Effector CD4-positive, alpha-beta T cell (primary cell): Measurements from ENCODE around the gene FBXL13.
"Not testable (repeated sequence)": the region's sequence is repeated elsewhere in the genome, so short reads cannot be mapped to it uniquely, and the experiment has no call there.

ENCODE experiments used
- DNase-seq: peaks from one replicate; pipeline ENCODE4 v3.0.0-alpha.2; 2020
- total RNA-seq: gene quantifications from one replicate; lab custom pipeline; 2026; lab: John Stamatoyannopoulos, UW

Gene FBXL13
- total RNA-seq = 0.75 reads per million

DNA sequence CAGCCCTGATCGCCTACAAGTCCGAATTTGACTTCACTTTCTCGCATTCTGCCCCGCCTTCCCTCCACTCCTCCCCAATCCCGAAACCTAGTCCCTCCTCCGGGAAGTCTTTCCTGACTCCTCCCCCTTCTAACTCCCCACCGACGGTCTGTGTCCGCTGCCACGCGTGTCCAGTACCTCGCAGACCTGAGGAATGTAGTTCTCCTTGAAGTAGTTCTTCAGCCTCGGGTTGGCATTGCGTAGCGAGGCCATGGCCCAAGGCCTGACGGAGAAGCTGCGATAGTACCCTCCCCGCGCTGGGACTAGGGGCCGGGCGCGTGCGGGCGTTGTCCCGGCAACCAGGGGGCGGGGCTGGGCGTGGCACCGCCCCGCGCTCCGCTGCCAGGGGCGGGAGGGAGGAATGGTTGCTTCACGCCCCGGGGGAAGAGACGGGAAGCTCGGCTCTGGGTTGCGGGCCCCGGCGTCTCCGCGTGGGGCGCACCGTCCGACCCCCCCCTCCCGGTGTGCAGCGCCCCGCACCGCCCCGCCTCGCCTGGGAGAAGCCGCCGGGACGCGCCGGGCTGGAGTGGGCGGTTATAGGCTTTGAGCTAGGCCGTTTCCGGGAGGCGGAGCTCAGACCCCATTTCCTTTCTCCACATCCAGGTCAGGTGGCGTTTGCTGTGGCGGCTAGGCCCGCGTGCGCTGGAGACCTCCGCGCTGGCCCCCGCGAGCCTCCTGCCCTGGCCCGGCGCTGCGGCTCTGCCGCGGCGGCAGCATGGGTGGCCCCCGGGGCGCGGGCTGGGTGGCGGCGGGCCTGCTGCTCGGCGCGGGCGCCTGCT, at the start of gene FBXL13, which contains the start of gene ARMC10:
FBXL13 (minus strand) TSS at position 278 of the 818 bp plus-strand sequence.
ARMC10 (plus strand) TSS at position 622 of the 818 bp plus-strand sequence; CDS start at position 755, 133 bp downstream.
- peak; percentile 84 for DNase-seq

DNA sequence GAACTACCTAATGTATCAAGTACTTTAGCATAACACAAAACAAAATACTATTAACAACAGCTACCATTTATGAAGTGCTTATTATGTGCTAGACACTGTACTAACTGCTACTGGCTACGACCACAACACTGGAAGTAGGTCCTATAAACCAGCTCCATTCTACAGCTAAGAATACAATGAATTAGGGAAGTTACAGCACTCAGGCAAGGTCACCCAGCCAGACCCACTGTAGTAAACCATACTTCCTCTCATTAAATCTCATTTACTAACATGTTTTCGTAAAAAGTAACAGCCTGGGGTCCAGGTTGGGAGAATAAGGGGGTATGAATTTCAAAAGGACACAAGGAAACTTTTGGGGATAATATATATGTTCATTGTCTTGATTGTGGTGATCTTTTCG, 48.9 kb upstream of the FBXL13 start:
- no peak for DNase-seq

DNA sequence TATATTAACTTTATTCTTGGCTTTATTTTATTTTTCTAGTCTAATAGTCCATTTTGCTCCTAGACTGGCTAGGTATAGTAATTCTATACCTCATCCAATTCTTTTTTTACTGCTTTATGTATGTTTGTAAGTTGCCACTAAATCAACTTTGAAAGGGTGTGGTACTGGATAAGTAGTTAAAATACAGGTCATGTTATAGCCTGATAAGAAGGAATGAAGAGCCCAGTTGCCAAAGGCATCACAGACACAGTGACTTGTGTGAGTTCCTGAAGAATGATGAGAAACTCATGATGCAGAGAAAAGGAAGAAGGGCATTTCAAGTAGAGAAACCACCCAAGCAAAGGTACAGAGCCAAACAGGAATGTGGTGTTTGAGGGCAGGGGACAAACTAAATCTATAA, 47.0 kb upstream of the FBXL13 start:
- no peak for DNase-seq

DNA sequence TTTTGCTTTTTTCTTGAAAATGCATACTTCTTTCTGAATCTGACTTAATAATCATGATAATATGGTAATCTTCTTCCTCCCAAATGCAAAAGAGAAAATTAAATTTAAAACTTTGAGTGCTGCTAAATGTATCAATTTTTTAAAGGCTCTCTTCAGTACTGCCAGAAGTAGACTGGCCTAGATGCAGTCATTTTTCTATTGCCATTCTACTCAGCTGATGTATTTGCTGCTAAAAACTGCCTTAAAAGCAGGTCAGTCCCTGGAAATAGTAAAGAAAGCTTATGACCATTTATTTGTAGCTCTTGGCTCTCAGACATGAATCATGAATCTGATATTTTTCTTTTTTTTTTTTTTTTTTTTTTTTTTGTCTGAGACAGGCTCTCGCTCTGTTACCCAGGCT, 45.8 kb upstream of the FBXL13 start:
- DNase-seq = no peak

DNA sequence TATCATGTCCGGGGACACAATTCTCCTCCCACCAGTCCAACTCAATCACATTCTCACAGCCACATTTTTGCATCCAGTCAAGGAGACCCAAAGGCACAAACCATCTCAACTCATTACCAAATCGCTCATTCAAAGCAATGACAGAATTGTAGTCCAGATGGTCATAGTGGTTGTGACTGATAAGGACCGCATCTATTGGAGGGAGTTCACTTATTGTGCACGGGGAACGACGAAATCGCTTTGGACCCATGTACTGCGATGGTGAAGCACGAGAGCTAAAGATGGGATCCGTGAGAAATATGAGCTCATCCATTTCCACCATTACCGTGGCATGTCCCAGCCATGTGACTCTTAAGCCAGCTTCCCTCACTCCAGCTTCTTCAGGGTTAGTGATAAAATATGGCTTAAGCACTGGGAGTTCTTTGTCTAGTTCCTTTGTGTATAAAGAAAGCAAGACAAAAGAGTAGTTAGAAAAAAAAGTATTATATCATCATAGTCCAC, 45.2 kb upstream of the FBXL13 start:
- no peak for DNase-seq

DNA sequence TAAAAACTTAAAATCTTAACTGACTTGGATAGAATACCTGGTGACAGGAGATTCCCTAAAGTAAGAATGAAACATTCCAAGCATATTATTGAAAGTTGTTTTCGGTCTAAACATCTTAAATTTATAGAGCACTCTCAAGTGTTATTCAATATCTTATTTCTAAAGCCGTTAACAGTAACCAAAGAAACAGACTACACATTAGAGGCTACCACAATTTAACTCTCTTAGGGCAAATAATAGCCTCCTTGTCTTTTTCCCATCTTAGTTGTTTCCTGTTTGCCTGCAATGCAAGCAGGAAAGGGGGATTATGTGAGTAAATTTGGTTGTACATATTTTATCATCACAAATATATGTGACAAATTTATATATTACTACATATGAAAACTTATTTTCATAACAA, 42.9 kb upstream of the FBXL13 start:
- DNase-seq = no peak

DNA sequence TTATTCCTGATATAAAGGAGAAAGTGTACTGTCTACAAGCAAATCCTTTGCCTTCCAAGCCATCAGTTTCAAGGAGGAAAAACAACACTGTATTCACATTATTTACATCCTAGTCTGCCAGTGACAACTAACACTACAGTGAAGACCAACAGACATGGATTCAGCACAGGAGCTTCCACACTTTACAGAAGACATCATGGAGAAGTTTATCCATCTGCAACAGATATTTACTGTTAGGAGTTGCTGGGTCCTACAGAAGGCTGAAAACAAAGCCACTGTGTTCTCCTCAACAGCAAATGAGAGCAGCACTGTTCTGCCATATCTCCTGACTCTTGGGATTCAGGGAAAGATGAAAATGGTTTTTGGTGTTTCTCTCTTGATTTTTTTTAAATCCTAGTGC, 42.4 kb upstream of the FBXL13 start:
- no peak for DNase-seq

DNA sequence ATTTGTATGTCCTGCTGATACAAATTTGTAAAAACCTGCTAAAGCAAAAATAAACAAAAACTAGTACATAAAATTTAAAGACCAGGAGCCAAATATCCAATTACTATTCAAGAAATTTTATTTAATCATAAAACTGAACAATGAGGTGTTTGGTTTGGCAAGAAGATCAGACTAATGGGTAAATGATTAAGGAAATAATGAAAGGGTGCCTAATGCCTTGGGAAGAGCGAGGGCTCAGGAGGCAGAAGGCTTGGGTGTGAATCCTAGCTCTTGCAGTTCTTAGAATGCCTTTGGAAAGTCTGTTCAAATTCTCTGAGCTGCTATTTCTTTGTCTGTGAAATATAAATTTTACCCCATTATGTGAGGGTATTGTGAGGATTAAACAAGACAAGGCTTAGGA, 41.9 kb upstream of the FBXL13 start:
- no peak for DNase-seq

DNA sequence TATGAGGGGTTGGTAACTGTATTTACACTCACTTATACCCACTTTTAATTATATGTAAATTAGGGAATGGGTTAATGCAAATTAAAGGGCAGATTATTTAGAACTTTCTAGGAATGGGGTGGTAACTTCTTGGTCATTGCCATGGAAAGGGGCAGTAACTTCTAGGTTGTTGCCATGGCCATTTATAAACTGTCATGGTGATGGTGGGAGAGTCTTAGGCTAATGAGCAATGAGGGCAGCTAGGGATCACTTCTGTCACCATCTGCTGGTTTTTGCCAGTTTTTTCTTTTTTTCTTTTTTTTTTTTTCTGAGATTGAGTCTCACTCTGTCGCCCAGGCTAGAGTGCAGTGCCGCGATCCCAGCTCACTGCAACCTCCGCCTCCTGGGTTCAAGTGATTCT, 41.2 kb upstream of the FBXL13 start:
- DNase-seq = no peak

DNA sequence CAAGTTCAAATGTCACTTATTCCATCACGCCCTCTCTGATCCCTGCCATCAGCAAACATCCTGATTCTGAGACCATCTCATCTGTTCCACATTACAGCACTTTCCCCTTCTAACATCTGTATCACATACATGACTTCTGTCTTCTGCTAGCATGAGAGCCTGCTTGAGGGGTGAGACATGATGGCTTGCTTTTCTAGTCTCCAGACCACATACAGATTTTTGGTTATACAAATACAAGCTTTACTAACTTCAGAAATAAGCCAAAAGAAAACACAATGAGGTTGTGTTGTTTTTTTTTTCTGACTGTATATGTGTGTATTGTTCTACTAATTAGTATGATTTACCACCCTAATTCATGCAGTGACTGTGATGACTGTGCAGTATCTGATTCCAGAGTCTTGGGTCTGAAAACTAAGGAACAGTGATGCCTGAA, 40.0 kb upstream of the FBXL13 start:
- DNase-seq = no peak

DNA sequence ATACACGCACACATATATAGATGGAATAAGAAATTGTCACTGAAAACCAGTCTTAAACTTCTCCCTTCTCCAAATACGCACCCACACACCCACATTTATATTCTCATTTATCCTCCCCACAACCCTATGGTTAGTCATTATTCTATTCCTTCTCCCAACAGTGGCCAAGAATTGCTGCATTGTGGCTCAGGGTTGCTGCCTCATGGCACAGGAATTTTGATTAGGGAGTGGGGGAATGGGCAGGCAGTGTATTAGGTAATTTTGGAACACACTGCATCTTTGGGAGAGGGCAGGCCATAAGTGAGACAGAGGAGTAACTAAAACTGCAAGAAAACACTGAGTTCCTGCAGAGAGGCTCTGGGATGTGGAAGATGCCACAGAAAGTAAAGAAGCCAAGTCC, 38.6 kb upstream of the FBXL13 start:
- no peak for DNase-seq

DNA sequence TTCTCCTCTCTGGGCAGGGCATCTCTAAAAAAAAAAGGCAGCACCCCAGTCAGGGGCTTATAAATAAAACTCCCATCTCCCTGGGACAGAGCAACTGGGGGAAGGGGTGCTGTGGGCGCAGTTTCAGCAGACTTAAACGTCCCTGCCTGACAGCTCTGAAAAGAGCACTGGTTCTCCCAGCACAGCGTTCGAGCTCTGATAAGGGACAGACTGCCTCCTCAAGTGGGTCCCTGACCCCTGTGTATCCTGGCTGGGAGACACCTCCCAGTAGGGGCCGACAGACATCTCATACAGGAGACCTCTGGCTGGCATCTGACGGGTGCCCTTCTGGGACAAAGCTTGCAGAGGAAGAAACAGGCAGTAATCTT, 32.1 kb upstream of the FBXL13 start:
- DNase-seq = not testable (repeated sequence)

DNA sequence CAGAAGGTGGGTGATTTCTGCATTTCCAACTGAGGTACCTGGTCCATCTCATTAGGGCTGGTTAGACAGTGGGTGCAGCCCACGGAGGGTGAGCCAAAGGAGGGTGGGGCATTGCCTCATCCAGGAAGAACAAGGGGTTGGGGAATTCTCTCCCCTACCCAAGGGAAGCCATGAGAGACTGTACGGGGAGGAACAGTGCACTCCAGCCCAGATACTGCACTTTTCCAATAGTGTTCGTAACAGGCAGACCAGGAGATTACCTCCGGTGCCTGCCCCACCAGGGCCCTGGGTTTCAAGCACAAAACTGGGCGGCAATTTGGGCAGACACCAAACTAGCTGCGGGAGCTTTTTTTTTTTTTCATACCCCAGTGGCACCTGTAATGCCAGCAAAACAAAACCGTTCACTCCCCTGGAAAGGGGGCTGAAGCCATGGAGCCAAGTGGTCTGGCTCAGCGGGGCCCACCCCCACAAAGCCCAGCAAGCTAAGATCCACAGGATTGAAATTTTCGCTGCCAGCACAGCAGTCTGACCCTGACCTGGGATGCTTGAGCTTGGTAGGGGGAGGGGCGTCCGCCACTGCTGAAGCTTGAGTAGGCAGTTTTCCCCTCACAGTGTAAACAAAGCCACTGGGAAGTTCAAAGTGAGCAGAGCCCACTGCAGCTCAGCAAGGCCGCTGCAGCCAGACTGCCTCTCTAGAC, 31.6 kb upstream of the FBXL13 start:
- no peak for DNase-seq

DNA sequence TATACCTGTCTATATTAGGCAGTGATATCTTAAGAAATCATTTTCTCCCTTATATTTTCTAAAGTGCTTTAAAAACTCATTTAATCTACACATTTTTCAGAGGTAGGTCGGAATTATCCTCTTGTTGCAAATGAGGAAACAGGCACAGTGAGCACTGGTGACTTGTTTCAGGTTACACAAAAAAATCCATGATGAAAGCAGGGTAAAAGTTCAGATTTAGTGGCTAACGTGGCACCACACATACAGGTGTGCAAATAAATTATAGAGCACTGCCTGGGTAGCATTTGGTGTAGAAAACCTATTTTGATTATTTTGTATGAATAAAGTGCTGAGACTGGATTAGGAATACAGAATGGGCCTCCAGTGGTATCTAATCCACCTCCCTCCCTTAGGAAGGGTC, 26.9 kb upstream of the FBXL13 start:
- no peak for DNase-seq

DNA sequence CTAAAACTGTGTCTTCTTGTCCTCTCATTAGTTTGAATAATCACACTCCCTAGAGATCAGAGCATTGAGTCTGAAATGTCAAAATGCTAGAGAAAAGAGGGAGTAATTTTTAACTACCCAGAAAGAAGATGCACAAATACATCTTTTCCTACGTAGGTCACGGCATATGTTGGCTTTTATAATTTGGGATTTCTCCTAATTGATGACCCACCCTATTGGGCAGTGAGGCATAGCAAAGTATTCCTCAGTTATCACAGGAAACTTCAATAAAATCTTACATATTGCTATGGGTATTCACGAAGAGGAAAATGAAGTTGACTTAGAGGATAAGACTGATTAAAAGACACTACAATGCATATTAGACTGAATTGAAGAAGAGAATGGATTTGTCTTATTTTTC, 25.8 kb upstream of the FBXL13 start:
- no peak for DNase-seq

DNA sequence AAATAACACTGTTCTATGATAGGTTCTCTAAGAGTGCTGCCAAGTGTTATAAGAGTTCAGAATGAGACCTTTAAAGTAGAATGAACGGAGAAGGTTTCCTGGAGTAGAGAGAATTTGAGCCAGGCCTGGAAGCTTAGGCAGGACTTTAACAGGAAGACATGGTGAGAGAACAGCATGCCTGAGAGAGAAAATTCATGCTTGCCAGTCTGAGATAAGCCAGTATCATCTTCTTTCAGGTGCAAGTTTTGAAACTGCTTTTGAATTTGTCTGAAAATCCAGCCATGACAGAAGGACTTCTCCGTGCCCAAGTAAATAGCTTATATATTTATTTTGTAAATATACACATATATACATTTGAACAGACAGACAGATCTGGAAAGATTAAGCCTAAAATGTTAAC, 22.4 kb upstream of the FBXL13 start:
- no peak for DNase-seq

DNA sequence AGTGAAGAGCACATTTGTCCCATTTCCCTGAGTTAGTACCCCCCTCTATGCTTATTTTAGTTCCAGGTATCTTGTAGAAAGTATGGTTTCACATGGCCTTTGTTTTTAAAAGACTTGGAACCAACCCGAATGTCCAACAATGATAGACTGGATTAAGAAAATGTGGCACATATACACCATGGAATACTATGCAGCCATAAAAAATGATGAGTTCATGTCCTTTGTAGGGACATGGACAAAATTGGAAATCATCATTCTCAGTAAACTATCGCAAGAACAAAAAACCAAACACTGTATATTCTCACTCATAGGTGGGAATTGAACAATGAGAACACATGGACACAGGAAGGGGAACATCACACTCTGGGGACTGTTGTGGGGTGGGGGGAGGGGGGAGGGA, 21.0 kb upstream of the FBXL13 start:
- DNase-seq = not testable (repeated sequence)

DNA sequence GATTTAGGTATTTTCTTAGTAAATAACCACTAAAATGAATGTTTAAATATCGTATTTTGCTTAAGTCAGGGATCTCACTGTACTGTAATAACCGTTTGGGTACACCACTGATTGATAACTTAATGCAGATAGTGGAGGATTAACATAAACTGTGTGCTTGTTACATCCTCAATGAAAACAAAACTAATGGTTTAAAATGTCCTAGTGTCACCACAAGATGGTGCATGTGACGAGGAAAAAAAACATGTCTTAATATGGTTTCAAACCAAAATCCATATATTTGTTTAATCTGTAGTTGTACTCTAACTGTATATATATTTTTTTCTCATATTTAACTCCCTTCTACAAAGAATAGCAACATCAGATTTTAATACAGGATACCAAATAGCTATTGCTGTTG, 19.5 kb upstream of the FBXL13 start:
- DNase-seq = no peak

DNA sequence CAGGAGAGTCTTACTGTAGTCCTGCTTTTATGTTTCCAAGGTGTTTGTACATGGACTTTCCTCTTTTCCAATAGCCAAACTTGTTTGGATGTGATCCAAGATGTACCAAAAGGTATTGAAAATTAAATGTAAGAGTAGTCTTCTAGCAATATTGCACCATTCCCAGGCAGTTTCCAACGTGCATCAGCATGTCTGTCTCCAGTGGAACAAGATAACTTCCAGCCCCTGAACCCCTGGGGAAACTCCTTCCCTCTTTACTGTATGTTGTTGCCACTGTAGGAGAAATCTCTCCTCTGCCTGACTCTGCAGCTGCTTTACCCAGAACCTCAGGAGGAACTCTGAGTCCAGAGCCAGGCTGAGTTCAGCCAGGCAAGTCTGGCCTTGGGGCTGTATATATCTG, 18.8 kb upstream of the FBXL13 start:
- DNase-seq = no peak

DNA sequence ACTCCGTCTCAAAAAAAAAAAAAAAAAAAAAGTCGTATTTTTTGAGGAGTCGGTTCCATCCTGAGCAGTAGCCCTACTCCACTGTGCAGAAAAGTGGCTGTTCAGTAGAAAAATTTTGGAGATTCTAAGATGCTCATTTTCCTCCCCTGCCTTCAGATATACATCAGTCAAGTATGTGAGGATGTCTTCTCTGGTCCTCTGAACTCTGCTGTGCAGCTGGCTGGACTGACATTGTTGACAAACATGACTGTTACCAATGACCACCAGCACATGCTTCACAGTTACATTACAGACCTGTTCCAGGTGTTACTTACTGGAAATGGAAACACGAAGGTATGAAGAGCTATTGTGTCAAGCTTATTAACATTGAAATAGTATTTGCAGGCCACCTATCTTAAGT, 17.7 kb upstream of the FBXL13 start:
- DNase-seq = not testable (repeated sequence)

DNA sequence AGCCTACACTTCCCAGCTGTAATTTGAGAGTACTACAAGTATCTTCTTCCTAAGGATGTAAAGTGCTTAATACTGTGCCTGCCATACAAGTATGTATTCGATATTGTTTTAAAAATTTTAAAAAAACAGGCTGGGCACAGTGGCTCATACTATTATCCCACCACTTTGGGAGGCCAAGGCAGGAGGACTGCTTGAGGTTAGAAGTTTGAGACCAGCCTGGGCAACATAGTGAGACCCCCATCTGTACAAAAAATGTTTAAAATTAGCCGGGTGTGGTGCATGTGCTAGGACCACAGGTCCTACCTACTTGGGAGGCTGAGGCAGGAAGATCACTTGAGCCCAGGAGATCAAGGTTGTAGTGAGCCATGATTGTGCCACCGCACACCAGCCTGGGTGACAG, 8.6 kb upstream of the FBXL13 start:
- DNase-seq = no peak

DNA sequence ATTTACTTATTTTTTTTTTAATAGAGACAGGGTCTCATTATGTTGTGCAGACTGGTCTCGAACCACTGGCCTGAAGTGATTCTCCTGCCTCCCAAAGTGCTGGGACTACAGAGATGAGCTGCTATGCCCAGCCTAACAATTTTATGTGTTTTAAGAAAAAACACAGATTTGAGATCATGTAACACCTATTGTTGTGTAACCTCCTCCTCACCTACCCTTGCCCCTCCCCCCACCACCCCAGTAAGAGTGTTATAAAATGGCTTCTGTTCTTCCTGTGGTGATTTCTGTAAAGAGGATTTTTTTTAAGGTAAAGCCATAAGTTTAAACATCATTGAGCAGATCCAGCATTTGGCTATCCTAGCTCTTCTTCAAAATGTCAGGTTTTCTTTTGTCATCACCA, 7.9 kb upstream of the FBXL13 start:
- no peak for DNase-seq

DNA sequence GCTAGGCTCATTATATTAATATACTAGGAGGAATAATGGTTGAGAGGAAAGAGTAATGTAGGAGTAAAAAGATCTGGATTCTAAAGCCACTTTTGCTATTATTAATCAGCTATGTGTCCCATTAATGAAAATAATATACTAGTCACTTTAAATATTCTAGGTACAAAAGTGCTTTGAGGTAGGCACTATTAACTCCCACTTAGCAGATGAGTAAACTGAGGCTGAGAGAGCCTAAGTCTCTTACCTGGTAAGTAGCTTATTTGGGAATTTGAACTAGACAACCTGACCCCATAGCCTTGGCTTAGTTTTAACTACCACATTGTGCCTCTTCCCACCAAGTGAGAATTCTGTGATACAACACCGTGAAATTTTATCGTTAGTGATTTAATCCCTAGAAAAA, 6.3 kb upstream of the FBXL13 start:
- no peak for DNase-seq

DNA sequence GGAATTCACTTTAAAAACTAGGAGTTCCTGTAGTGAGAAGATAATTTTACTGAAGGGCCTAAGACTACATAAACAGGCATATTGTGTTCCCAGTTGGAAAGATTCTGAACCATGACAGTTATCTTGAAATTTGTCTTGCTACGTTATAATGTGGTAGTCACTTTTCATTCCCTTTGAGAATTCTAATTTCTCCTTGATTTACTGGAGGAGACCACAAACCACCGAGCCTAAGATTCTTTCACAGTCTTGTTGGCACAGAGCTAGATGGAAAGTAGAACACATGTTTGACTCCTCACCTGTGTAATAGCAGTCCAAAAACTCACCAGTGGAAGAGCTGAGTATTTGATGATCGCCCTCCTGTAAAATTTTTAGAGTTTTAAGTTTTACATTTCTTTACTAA, 5.2 kb upstream of the FBXL13 start:
- no peak for DNase-seq
